Esophagus (tissue), 2 donors: ENCODE data around the gene PREP. TPM values are rescaled to one million over a fixed set of nuclear protein-coding genes. Genes with fewer than 3 reads are reported as not detected.

Experiments used
- H3K27ac ChIP-seq, 2 donors: one replicate each; pipeline ENCODE4 v1.5.1; 2013; ENCODE audit warnings: low read depth in 2 of 2, mild to moderate bottlenecking in 2 of 2, inconsistent platforms in 1 of 2, low read length in 1 of 2, moderate library complexity in 1 of 2
- H3K27me3 ChIP-seq, 2 donors: one replicate each; pipeline ENCODE4 v1.6.1; 2013; ENCODE audit warnings: low read length in 2 of 2, control low read depth in 1 of 2, mild to moderate bottlenecking in 1 of 2; ENCODE audit not compliant: insufficient read depth in 2 of 2, control insufficient read depth in 1 of 2
- H3K36me3 ChIP-seq, 2 donors: one replicate each; pipeline ENCODE4 v1.6.1; 2013; ENCODE audit warnings: low read length in 1 of 2; ENCODE audit not compliant: control insufficient read depth in 2 of 2, insufficient read depth in 2 of 2
- H3K4me1 ChIP-seq, 2 donors: one replicate each; pipeline ENCODE4 v1.6.1; 2013; ENCODE audit warnings: low read length in 1 of 2; ENCODE audit not compliant: control insufficient read depth in 2 of 2, insufficient read depth in 2 of 2
- H3K4me3 ChIP-seq, 2 donors: one replicate each; pipeline ENCODE4 v1.5.1; 2013; ENCODE audit warnings: low read length in 2 of 2, mild to moderate bottlenecking in 2 of 2, low read depth in 1 of 2, moderate library complexity in 1 of 2
- H3K9me3 ChIP-seq, 2 donors: one replicate each; pipeline ENCODE4 v1.6.1; 2013; ENCODE audit warnings: mild to moderate bottlenecking in 2 of 2, low read depth in 1 of 2, low read length in 1 of 2, moderate library complexity in 1 of 2; ENCODE audit not compliant: control insufficient read depth in 2 of 2, insufficient read depth in 1 of 2
- WGBS, 2 donors: extraction: QIAGEN DNeasy Blood & Tissue Kit; methylation state at CpG; one replicate each; pipeline ENCODE4 v1.1.7; 2013; 5-methylcytosine and 5-hydroxymethylcytosine counted together
- polyA plus RNA-seq, 2 donors: library from polyadenylated mRNA; stranded (reverse); fragments of 200-250 nt; gene quantifications; one replicate each; pipeline ENCODE4 v1.2.3, GENCODE V29; 2013
- donor health status: healthy with polysubstance abuse.
- donor health status: Bipolar disorder and iron deficiency.

The PREP gene
- 10 to 100 TPM; 11.2 to 17.4 TPM for polyA plus RNA-seq

GRCh38 chr6:105402939-105403935, at the start of gene PREP:
TSS of gene PREP (minus strand) at chr6:105403082. CDS start at chr6:105402891, 191 bp downstream.
- WGBS, 2 donors, result 2% methylated on average over 51 to 84 of the region's 84 CpGs
- peaks cover 0 to 4% of the 10 kb centered on the region in 2 donors for H3K4me1 ChIP-seq
- H3K36me3 ChIP-seq, result no peaks in the 10 kb centered on the region
- H3K9me3 ChIP-seq, result no peaks in the 10 kb centered on the region
- peak within 1 kb of the TSS; percentile 85 to 99 for H3K4me3 ChIP-seq
- H3K27me3 ChIP-seq, result no peaks in the 10 kb centered on the region
- H3K27ac ChIP-seq, result peak within 1 kb of the TSS; percentile 88 to 93

GRCh38 chr6:105452376-105452775, 49.5 kb upstream of the PREP start:
- 91 to 95% methylated on average over 2 of the region's 2 CpGs for WGBS, 2 donors
- Histone ChIP-seq H3K27me3 (no peaks in the 10 kb centered on the region), H3K27ac (no peak overlapping the region), H3K36me3 (no peaks in the 10 kb centered on the region), H3K4me3 (no peak overlapping the region), H3K4me1 (no peaks in the 10 kb centered on the region), H3K9me3 (no peaks in the 10 kb centered on the region)

GRCh38 chr6:105449756-105450390, 47.0 kb upstream of the PREP start:
- H3K9me3 ChIP-seq, result no peaks in the 10 kb centered on the region
- no peak overlapping the region for H3K4me3 ChIP-seq
- no peaks in the 10 kb centered on the region for H3K36me3 ChIP-seq
- no peaks in the 10 kb centered on the region for H3K4me1 ChIP-seq
- no peak overlapping the region for H3K27ac ChIP-seq
- no peaks in the 10 kb centered on the region for H3K27me3 ChIP-seq
- WGBS, 2 donors, result 80 to 89% methylated on average over 2 of the region's 2 CpGs

GRCh38 chr6:105445481-105445880, 42.6 kb upstream of the PREP start:
- H3K4me3 ChIP-seq, result no peak overlapping the region
- no peaks in the 10 kb centered on the region for H3K36me3 ChIP-seq
- no peaks in the 10 kb centered on the region for H3K9me3 ChIP-seq
- WGBS, 2 donors, result 45 to 51% methylated on average over 1 of the region's 1 CpG
- no peaks in the 10 kb centered on the region for H3K4me1 ChIP-seq
- H3K27me3 ChIP-seq, result no peaks in the 10 kb centered on the region
- H3K27ac ChIP-seq, result no peak overlapping the region

- H3K36me3 ChIP-seq, result no peaks in the 10 kb centered on the region
- no peak overlapping the region for H3K4me3 ChIP-seq
- H3K27me3 ChIP-seq, result no peaks in the 10 kb centered on the region
- H3K27ac ChIP-seq, result no peak overlapping the region
- 81 to 89% methylated on average over 6 of the region's 6 CpGs for WGBS, 2 donors
- H3K4me1 ChIP-seq, result no peaks in the 10 kb centered on the region
- no peaks in the 10 kb centered on the region for H3K9me3 ChIP-seq
Observed at GRCh38 chr6:105443941-105444340, 41.1 kb upstream of the PREP start.

- H3K36me3 ChIP-seq, result no peaks in the 10 kb centered on the region
- no peaks in the 10 kb centered on the region for H3K27me3 ChIP-seq
- no peak overlapping the region for H3K27ac ChIP-seq
- 43 to 50% methylated on average over 1 of the region's 1 CpG for WGBS, 2 donors
- H3K4me3 ChIP-seq, result no peak overlapping the region
- no peaks in the 10 kb centered on the region for H3K4me1 ChIP-seq
- no peaks in the 10 kb centered on the region for H3K9me3 ChIP-seq
Observed at GRCh38 chr6:105442369-105442768, 39.5 kb upstream of the PREP start.

GRCh38 chr6:105437236-105437635, 34.4 kb upstream of the PREP start:
- Histone ChIP-seq H3K4me3 (no peak overlapping the region), H3K27me3 (no peaks in the 10 kb centered on the region), H3K27ac (no peak overlapping the region), H3K9me3 (no peaks in the 10 kb centered on the region), H3K36me3 (no peaks in the 10 kb centered on the region), H3K4me1 (no peaks in the 10 kb centered on the region)
- 61 to 62% methylated on average over 2 of the region's 2 CpGs for WGBS, 2 donors

GRCh38 chr6:105433723-105434122, 30.8 kb upstream of the PREP start:
- no peaks in the 10 kb centered on the region for H3K27me3 ChIP-seq
- no peaks in the 10 kb centered on the region for H3K4me1 ChIP-seq
- H3K4me3 ChIP-seq, result no peak overlapping the region
- WGBS, 2 donors, result 66 to 80% methylated on average over 3 of the region's 3 CpGs
- no peaks in the 10 kb centered on the region for H3K9me3 ChIP-seq
- H3K36me3 ChIP-seq, result no peaks in the 10 kb centered on the region
- no peak overlapping the region for H3K27ac ChIP-seq

- no peaks in the 10 kb centered on the region for H3K4me1 ChIP-seq
- H3K9me3 ChIP-seq, result no peaks in the 10 kb centered on the region
- H3K4me3 ChIP-seq, result no peak overlapping the region
- no peaks in the 10 kb centered on the region for H3K27me3 ChIP-seq
- no peaks in the 10 kb centered on the region for H3K36me3 ChIP-seq
- no peak overlapping the region for H3K27ac ChIP-seq
- 40 to 53% methylated on average over 3 of the region's 3 CpGs for WGBS, 2 donors
Observed at GRCh38 chr6:105432797-105433196, 29.9 kb upstream of the PREP start.
